GM13977 (cell line): Measurements from ENCODE around the gene CNST.

Source experiments
- DNase-seq: peaks from one replicate; pipeline ENCODE4 v3.0.0; 2012; ENCODE audit warnings: low spot score
- in situ Hi-C: fragments of 300-500 bp; cut with MboI; formaldehyde crosslinking; loops from one replicate; pipeline ENCODE4 v1.12.0; 2022; ENCODE audit warnings: low sequenced_read_pairs, low pct_unique_long_range_greater_than_20kb, mixed read lengths, inconsistent platforms; ENCODE audit not compliant: unreplicated experiment
- TF ChIP-seq, protein P1 (sequence below): IDR thresholded peaks from 2 replicates; pipeline ENCODE4 v1.5.1; 2012; ENCODE audit warnings: mild to moderate bottlenecking, control low read depth; ENCODE audit not compliant: insufficient read depth; ENCODE audit errors: extremely low read depth, missing control alignments

The CNST gene

DNA sequence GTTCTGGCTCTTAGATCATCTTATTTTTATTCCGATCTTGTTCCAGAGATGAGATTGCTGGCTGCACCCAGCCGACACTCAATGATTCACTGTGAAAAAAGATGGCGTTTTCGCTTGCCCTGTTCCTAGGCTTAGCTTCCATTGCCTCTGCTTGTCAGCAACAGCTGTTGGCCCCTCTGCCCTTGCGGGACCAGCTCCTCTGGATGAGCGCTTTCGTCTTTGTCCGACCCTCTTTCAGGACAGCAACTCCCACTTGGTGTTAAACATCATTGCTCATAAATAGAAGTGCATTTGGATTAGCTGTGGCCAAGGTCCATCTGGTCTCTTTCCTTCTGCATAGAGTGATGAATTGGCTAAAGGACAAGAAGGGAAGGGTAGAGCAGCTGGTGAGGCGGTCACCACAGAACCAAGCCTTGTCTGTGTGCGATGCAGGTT is 114.5 kb downstream of the CNST start:
- TF ChIP-seq, protein P1, sequence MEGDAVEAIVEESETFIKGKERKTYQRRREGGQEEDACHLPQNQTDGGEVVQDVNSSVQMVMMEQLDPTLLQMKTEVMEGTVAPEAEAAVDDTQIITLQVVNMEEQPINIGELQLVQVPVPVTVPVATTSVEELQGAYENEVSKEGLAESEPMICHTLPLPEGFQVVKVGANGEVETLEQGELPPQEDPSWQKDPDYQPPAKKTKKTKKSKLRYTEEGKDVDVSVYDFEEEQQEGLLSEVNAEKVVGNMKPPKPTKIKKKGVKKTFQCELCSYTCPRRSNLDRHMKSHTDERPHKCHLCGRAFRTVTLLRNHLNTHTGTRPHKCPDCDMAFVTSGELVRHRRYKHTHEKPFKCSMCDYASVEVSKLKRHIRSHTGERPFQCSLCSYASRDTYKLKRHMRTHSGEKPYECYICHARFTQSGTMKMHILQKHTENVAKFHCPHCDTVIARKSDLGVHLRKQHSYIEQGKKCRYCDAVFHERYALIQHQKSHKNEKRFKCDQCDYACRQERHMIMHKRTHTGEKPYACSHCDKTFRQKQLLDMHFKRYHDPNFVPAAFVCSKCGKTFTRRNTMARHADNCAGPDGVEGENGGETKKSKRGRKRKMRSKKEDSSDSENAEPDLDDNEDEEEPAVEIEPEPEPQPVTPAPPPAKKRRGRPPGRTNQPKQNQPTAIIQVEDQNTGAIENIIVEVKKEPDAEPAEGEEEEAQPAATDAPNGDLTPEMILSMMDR: no peak
- no peak for DNase-seq
- in situ Hi-C loops: no loop called here

DNA sequence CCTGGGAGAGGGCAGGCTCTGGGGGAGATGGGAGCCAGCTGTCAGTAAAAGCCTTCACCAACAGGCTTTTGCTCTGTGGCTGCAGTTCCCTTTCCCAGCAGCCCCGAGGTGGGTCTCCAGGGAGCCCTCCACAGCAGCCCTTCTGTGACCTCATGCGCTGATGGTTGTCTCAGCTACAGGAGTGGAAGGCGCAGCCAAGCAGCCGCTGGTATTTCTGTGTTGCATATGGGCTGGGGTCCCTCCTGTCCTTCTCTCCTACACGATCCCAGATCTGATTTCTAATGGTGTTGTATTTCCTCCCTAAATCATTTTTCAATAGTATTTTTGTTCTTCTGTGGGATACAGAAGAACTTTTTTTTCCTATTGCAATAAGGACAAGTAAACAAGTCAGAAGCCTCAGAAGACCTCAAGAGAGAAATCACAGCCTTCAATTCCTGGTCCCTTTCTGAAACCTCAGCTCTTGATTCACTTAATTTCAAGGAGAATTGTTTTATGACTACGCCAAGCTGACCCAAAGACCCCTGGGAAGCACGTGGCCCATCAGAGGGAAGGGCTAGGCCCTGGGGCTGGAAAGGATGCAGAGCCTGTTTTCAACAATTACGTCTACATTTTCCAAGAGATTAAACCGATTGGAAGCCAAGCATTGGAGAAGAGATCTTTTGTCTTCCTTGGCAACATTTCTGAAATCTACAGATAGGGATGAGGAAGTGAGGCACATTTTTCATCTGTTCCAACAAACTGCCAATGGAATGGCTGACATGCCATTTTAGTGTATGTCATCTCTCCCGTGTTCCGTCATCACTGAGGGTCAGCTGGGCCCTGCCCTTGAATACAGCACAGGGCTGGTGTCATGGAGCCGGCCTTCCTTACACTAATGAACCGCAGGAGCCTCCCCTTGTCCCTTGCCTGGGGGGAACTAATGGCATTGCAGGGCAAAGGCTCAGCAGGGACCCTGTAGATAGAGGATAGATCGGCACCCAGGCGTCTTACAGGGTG is 115.9 kb downstream of the CNST start:
- no peak for DNase-seq
- in situ Hi-C loops: no loop called here
- TF ChIP-seq, protein P1: no peak

DNA sequence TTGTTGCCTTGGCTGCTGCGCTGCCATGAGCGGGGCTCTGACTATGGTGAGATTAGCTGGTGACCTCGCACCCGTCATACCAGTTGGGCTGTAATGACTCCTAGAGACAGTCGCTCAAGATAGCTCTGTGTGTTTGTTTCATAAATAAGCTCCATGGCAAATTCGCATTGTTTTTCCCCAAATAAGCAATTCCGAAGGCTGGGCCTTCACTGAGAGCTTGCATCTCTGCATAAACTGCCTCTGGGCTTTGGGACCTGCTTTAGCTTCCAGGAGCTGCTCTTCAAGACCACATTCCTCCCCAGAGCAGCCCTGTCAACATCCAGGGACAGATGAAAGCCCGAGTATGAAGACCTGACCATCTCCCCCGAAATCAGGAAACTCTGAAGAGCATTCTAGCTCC is 117.3 kb downstream of the CNST start:
- TF ChIP-seq, protein P1: no peak
- DNase-seq: no peak
- in situ Hi-C loops: no loop called here

DNA sequence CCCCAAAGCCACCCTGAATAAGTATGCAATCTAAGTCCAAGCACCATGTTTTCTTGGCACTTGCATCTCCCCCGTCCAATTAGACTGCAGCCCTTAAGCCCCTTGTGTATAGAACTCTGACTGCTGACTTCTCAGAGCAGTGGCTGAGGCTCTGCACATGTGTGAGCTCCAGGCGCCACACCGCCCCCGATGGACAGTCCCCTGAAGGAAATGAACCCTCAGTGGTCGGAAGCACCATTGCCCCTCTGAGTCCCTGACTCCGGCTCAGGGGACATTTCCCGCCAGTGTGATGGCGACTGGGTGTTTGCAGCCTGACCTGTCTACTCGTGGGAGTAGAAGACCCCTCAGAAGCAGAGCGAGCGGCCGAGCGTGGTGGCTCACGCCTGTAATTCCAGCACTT is 120.7 kb downstream of the CNST start:
- TF ChIP-seq, protein P1: no peak
- in situ Hi-C loops: no loop called here
- DNase-seq: no peak

DNA sequence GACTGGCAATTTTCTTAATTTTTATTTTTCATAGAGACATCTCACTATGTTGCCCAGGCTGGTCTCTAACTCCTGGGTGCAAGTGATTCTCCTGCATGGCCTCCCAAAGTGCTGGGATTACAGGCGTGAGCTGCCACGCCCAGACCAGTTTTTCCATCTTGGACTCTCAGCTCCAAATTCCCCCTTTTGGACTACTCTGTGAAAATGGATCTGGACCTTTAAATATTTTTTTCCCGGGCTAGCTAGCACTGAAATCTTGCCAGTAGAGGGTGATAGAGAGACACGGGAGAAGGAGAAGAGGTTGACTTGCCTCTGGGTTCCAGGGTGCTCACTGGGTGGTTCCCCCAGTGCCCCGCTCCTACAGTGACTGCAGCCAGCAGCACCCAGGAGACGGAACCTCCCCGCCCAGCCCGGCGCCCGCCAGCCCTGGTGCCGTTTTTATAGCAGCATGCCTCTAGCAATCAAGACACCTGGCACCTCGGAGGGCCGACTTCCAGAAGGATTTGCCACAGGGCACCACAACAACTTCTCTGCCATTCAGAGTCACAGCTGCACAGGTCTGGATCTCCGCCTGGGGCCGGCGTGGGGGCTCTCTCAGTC is 123.3 kb downstream of the CNST start:
- peak; percentile 91 for DNase-seq
- in situ Hi-C loops: loop anchor here (10.0 kb wide), 1 partner anchor 195 kb away; no protein-coding TSS in a partner anchor

DNA sequence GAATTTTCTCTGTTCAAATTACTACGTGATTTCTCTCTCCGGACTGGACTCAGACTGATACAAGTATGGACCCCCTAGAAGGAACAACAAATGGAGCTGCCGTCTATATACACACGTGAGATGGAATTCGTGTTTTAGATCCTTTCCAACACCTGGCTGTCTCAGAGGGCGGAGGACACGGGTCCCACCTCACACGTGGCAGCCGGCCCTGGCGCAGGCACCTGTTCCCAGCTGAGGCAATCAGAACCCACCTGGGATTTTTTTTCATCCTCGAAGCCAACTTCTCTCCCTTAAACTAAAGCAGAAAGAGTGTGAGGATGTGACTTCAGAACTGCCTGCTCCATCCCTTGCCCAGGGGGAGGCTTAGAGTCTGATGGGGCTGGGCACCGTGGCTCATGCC is 123.8 kb downstream of the CNST start:
- TF ChIP-seq, protein P1: no peak
- DNase-seq: no peak
- in situ Hi-C loops: loop anchor here (10.0 kb wide), 1 partner anchor 195 kb away; no protein-coding TSS in a partner anchor

More for the DNA sequence above, 123.3 kb downstream of the CNST start:
- TF ChIP-seq, protein P1: peak; percentile 85
